NCI-H524 treated with DMSO at 0.1 percent for 48 hours (cell line): Measurements from ENCODE around the gene STK11.
"Not testable (repeated sequence)": the region's sequence is repeated elsewhere in the genome, so short reads cannot be mapped to it uniquely, and the experiment has no call there.

ENCODE experiments used
- DNase-seq: peaks from one replicate; lab custom pipeline; 2025; lab: John Stamatoyannopoulos, UW

The STK11 gene

GRCh38 chr19:1169921-1170885 lies 35.4 kb upstream of the STK11 start:
- no peak for DNase-seq

- no peak for DNase-seq
Measured at GRCh38 chr19:1170938-1171754, 34.4 kb upstream of the STK11 start.

- DNase-seq, result no peak
Measured at GRCh38 chr19:1171755-1172352, 33.7 kb upstream of the STK11 start.

- no peak for DNase-seq
Measured at GRCh38 chr19:1172353-1173158, 33.0 kb upstream of the STK11 start.

- DNase-seq, result no peak
Measured at GRCh38 chr19:1173159-1173844, 32.3 kb upstream of the STK11 start.

- peak; percentile 30 for DNase-seq
Measured at GRCh38 chr19:1173845-1174809, 31.5 kb upstream of the STK11 start, which contains the start of gene SBNO2. Gene SBNO2 (minus strand): TSS chr19:1174268. CDS start chr19:1154276, 19,992 bp downstream.

GRCh38 chr19:1177322-1178114 lies 28.1 kb upstream of the STK11 start:
- no peak for DNase-seq

- no peak for DNase-seq
Measured at GRCh38 chr19:1181606-1182005, 24.0 kb upstream of the STK11 start.

- DNase-seq, result no peak
Measured at GRCh38 chr19:1182068-1182467, 23.5 kb upstream of the STK11 start.

GRCh38 chr19:1182727-1183126 lies 22.9 kb upstream of the STK11 start:
- DNase-seq, result no peak

- DNase-seq, result no peak
Measured at GRCh38 chr19:1183543-1184172, 21.9 kb upstream of the STK11 start.

- no peak for DNase-seq
Measured at GRCh38 chr19:1189419-1189818, 16.2 kb upstream of the STK11 start.

GRCh38 chr19:1199531-1199930 lies 6.0 kb upstream of the STK11 start:
- DNase-seq, result no peak

- DNase-seq, result not testable (repeated sequence)
Measured at GRCh38 chr19:1200614-1201013, 5.0 kb upstream of the STK11 start.

GRCh38 chr19:1206150-1206863 lies 729 bp downstream of the STK11 start:
- DNase-seq, result no peak

- no peak for DNase-seq
Measured at GRCh38 chr19:1206864-1207450, 1.4 kb downstream of the STK11 start.

- DNase-seq, result not testable (repeated sequence)
Measured at GRCh38 chr19:1208830-1209229, 3.3 kb downstream of the STK11 start.

- DNase-seq, result no peak
Measured at GRCh38 chr19:1210227-1210538, 4.6 kb downstream of the STK11 start.
